Measurements from ENCODE around the gene DMD. TPM values are rescaled to one million over a fixed set of nuclear protein-coding genes. Genes with fewer than 3 reads are reported as not detected.
A peak's percentile ranks its signal among the peaks of the same experiment; 100 is the strongest.

The DMD gene
- total RNA-seq, 2 donors from 2014 or later = 0.43 to 2.0 TPM

DNA sequence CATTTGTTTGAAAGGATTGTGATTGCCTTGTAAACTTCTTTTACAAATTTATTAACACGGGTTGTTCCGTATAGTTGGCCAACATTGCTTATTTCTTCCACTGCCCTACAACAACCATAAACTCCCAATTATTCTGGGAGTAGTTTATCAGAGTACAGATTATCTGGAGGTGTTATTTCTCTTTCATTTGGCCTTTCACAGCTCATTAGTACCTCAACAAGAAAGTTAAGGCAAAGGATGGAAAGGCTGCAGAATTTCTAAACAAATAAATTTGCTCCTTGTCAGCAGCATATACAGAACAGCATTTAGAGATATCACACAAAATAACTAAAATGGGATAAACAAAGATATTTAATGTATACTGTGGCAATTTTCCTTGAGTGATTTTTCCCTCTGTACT lies 548.8 kb downstream of the DMD start:
- H3K9me3 Mint-ChIP-seq = peaks cover 0 to 8% of the 10 kb centered on the region in 2 donors
- DNase-seq (ENCODE audit: low spot score in 2 of 2) (no peak), ATAC-seq (no peak)
- no peaks in the 10 kb centered on the region for H3K36me3 Mint-ChIP-seq
- H3K27ac Mint-ChIP-seq = no peak overlapping the region

DNA sequence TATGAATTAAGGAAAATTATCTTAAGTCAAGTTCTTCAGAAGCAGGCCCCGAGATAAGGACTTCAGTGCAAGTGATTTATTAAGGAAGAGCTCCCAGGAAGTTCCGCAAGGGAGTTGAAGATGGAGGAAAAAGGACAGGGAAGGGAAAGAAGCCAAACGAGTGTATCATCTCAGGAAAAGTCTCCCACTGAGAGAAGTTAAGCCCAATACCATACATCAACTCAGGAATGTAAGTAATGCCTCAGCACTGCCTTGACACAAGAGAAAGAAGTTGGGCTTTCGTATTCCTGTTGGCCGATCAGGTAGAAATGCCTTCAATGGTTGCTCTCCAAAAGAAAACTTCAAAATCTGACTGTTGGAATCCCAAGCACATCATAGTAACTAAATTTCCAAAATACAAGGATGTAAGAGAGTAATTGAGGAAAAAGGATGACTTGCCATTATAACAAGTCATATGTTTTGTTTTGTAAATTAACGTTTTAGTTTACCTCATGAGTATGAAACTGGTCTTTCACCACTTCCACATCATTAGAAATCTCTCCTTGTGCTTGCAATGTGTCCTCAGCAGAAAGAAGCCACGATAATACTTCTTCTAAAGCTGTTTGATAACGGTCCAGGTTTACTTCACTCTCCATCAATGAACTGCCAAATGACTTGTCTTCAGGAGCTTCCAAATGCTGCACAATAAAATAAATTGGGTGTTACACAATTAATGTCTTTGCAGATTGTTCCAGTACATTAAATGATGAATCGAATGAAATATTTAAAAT lies 566.7 kb downstream of the DMD start:
- ATAC-seq = no peak
- Mint-ChIP-seq H3K9me3 (peaks cover 0 to 4% of the 10 kb centered on the region in 2 donors), H3K36me3 (no peaks in the 10 kb centered on the region), H3K27ac (no peak overlapping the region)
- no peak for DNase-seq (ENCODE audit: low spot score in 2 of 2)

DNA sequence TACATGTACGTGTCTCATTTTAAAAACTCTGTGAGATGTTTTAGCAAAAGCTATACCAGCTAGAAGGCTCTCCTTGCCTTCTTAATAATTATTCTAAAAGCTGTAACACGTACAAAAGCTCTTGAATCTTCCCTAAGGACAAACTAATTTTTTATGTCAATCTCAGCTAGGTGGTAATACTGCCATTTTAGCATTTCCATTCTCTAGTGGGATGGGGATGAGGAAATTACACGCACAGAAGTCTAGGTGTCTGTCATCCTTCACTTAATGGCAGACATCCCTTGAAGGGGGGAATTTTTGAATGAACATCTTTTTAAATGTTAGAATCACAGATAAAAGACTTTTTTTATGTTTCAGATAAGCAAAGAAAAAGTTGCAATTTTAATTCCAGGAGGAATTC lies 569.1 kb downstream of the DMD start:
- no peaks in the 10 kb centered on the region for H3K36me3 Mint-ChIP-seq
- peaks cover 0 to 4% of the 10 kb centered on the region in 2 donors for H3K9me3 Mint-ChIP-seq
- ATAC-seq = no peak
- DNase-seq (ENCODE audit: low spot score in 2 of 2) = no peak
- H3K27ac Mint-ChIP-seq = no peak overlapping the region

DNA sequence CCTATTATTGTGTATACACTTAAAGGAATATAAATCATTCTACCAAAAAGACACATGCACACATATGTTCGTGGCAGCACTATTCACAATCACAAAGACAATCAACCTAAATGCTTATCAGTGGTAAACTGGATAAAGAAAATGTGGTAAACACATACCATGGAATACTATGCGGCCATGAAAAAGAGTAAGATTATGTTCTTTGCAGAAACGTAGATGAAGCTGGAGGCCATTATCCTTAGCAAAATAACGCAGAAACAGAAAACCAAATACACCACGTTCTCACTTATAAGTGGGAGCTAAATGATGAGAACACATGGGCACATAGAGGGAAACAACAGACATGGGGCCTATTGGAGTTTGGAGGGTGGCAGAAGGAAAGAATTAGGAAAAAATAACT lies 593.2 kb downstream of the DMD start:
- H3K27ac Mint-ChIP-seq = no peak overlapping the region
- H3K9me3 Mint-ChIP-seq = no peaks in the 10 kb centered on the region
- ATAC-seq = no peak
- no peaks in the 10 kb centered on the region for H3K36me3 Mint-ChIP-seq
- no peak for DNase-seq (ENCODE audit: low spot score in 2 of 2)

DNA sequence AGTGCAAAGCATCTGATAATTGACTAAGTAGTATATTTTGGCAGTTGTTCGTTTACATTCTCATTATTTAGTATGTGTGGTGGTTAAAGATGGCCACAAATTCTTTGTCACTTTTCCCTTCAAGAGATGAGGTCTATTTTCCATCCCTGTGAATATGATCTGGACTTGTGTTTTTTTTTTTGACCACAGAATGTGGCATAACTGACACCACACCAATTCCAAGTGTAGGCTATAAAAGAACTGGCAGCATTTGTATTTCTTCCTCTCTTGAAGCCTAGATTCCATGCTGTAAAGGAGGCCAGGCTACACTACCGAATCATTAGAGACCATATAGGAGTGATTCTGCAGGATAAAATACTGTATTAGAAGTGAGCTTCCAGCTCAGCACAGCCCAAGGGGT lies 596.6 kb downstream of the DMD start:
- H3K9me3 Mint-ChIP-seq = no peaks in the 10 kb centered on the region

DNA sequence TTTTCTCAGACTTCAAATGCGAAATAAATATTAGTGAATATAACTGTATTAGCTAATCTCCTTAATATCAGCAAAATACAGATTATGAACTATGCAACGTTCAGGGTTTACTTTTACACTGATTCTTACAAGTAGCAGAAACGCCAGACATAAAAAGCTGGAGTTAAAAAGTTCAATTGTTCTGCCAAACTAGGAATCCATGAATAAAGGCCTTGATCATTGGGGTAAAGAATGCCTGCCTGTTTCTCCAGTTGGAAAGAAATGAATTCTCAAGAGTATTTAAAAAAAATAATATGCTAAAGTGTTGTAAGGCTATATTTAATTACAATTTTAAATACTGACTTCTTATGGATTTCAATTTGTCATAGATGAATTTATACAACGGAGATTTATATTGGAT lies 612.2 kb downstream of the DMD start:
- no peaks in the 10 kb centered on the region for H3K9me3 Mint-ChIP-seq
- no peaks in the 10 kb centered on the region for H3K36me3 Mint-ChIP-seq
- ATAC-seq = no peak
- H3K27ac Mint-ChIP-seq = no peak overlapping the region
- DNase-seq (ENCODE audit: low spot score in 2 of 2) = no peak

More for the DNA sequence above, 596.6 kb downstream of the DMD start:
- ATAC-seq = no peak
- H3K36me3 Mint-ChIP-seq = no peaks in the 10 kb centered on the region
- no peak for DNase-seq (ENCODE audit: low spot score in 2 of 2)
- H3K27ac Mint-ChIP-seq = no peak overlapping the region

DNA sequence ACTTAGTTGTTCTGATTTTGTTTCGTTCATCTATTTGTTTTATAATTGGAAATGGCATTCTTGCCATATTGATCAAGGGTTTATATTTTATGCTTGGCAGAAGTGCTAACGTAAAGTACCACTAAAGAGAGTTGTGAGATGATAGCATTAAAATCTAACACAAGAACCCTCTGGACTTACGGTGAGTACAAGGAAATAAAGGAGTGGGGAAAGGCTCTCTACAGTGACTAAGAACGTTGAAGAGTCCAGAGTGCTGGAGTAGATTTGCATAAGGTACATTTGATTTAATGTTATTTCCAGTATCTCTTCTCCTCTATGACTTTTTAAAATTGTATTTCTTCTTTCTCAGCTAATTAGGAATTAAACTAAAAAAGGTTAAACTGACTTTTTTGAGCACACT lies 612.6 kb downstream of the DMD start:
- no peak overlapping the region for H3K27ac Mint-ChIP-seq
- DNase-seq (ENCODE audit: low spot score in 2 of 2) (no peak), ATAC-seq (no peak)
- H3K36me3 Mint-ChIP-seq = no peaks in the 10 kb centered on the region
- H3K9me3 Mint-ChIP-seq = no peaks in the 10 kb centered on the region

DNA sequence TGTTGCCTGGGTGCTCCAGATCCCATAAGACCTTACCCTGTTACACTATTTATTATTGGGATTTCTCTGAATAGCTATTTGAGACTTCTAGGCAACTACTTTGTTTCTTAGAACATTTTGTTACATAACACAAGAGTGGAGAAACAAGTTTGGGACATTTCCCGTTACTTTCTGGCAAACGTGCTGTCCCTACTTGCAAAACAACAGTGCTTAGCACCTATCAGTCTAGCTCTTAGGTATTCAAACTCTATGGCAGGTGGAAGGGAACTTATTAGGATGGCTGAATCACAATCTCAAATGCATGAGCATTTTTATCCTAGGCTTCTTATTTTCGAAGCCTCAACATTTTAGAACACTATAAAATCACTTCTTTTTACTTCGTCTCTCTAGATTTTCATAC lies 613.6 kb downstream of the DMD start:
- H3K27ac Mint-ChIP-seq = no peak overlapping the region
- no peaks in the 10 kb centered on the region for H3K9me3 Mint-ChIP-seq
- ATAC-seq (no peak), DNase-seq (ENCODE audit: low spot score in 2 of 2) (no peak)
- H3K36me3 Mint-ChIP-seq = no peaks in the 10 kb centered on the region

DNA sequence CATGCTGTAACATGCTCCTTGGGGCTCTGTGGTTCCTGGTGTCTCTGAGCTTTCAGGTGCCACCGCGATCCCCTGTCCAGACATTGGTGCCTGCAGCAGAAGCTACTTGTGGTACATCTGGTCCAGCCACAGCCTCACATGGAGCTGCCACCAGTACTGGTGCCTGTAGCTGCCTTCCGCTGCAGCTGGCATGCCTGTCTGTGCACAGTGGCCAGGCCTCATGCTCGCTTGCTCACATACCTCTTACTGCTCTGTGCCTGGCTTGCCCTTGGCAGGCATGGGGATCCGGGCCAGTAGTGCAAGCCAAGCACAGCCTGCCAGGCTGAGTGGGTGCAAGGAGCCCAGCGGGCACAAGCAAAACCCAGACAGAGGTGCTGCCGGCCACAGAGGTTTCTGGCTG lies 618.6 kb downstream of the DMD start:
- H3K36me3 Mint-ChIP-seq = no peaks in the 10 kb centered on the region
- no peak overlapping the region for H3K27ac Mint-ChIP-seq
- peaks cover 0 to 8% of the 10 kb centered on the region in 2 donors for H3K9me3 Mint-ChIP-seq
- DNase-seq (ENCODE audit: low spot score in 2 of 2) (no peak), ATAC-seq (no peak)

DNA sequence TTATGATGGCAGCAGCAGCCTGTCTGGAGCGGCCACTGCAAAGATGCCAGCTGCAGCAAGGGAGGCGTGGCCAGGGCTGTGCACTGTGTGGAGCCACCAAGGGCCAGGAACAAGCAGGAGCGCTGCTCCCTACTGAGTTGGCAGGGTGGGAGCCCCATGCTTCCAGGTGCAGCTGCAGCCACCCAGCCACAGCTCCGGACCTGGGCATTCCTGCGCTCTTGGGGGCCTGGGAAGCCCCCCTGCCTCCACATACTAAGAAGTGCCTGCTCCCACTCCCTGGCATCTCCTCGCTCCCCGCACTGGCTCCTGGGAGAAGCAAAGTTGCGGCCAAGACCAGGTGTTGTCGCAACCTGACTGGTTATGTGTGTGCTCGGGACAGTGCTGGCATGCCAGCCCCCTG lies 619.8 kb downstream of the DMD start:
- DNase-seq (ENCODE audit: low spot score in 2 of 2) (no peak), ATAC-seq (no peak)
- Mint-ChIP-seq H3K27ac (no peak overlapping the region), H3K9me3 (peaks cover 0 to 8% of the 10 kb centered on the region in 2 donors), H3K36me3 (no peaks in the 10 kb centered on the region)

DNA sequence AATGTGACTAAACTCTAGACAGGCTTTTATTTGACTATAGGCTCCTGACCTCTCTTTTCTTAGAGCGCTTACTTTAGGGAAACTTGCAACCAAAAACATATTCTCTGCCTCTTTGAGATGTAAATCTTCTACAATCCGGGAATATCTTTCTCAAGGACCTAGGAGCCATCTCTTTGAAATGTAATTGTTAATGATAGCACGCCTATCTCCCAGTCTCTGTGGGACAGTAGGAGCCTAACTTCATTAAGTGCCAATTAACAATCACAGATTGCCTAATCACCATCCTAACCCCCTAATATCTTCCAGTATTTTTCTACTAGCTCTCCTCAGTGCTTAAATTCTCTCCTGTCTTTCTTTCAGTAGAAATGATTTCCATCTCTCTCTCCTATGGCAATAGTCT lies 628.6 kb downstream of the DMD start:
- H3K36me3 Mint-ChIP-seq = no peaks in the 10 kb centered on the region
- DNase-seq (ENCODE audit: low spot score in 2 of 2) (no peak), ATAC-seq (no peak)
- no peak overlapping the region for H3K27ac Mint-ChIP-seq
- no peaks in the 10 kb centered on the region for H3K9me3 Mint-ChIP-seq

DNA sequence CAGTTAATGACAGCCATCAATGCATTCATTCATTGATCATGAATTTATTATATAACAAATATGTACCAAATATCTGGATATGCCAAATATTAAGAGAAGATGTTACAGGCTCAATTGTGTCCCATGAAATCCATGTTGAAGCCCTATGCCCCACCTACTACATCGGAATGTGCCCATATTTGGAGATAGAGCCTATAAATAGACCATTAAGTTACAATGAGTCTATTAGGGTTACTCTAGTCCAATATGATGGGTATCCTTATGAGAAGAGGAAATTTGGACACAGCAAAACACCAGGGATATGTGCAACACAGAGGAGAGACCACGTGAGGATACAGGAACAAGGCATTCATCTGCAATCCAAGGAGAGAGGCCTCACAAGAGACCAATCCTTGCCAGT lies 634.5 kb downstream of the DMD start:
- Mint-ChIP-seq H3K36me3 (no peaks in the 10 kb centered on the region), H3K9me3 (no peaks in the 10 kb centered on the region), H3K27ac (no peak overlapping the region)
- ATAC-seq (no peak), DNase-seq (ENCODE audit: low spot score in 2 of 2) (no peak)

DNA sequence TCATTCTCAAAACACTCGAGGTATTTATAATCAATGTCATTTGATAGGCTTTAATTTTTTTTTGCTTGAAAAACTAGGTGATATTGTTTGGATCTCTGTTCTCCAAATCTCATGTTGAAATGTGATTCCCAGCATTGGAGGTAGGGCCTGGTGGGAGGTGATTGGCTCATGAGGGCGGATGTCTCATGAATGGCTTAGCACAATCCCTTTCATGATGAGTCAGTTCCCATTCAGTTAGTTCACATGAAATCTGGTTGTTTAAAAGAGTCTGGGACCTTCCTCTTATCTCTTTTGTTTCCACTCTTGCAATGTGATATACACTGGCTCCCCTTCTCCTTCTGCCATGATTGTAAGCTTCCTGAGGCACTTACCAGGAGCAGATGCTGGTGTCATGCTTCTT lies 638.7 kb downstream of the DMD start:
- Mint-ChIP-seq H3K9me3 (peaks cover 0 to 4% of the 10 kb centered on the region in 2 donors), H3K27ac (no peak overlapping the region), H3K36me3 (no peaks in the 10 kb centered on the region)
- DNase-seq (ENCODE audit: low spot score in 2 of 2) (no peak), ATAC-seq (no peak)

DNA sequence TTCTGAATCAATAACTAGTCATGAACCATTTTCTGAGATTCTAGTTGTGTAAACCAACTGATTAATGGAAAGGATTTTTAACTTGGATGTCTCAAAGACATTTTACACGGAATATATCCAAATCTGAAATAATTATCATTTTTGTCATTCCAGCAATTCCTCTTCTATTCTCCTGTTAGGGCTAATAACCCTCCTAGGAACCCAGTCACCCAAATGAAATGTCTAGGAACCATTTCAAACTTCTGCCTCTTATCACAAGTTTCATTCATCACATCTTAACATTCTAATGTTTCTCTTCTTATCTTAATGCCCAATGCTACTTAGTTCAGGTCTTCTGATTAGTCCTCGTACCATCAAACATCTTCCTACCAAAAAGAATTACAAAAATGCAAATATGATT lies 639.8 kb downstream of the DMD start:
- H3K27ac Mint-ChIP-seq = no peak overlapping the region
- DNase-seq (ENCODE audit: low spot score in 2 of 2) (no peak), ATAC-seq (no peak)
- H3K9me3 Mint-ChIP-seq = peaks cover 0 to 4% of the 10 kb centered on the region in 2 donors
- no peaks in the 10 kb centered on the region for H3K36me3 Mint-ChIP-seq

DNA sequence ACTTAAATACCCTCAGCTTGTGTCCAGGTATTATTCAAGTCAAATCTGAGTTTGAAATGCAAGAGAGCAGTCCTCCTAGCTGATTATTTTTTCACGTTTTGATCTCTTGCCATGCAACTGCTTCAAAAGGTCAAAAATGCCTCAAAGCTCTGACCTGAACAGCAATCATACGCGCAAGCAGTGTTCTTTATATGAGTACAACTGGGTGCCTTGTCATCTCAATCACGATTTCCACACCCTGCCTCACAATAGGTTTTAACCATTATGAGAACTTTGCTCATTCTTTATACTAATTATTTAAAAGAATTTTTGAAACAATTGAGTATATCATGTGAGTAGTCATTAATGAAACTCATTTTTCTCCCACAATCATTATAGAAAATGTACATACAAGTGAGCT lies 649.1 kb downstream of the DMD start:
- DNase-seq (ENCODE audit: low spot score in 2 of 2) (no peak), ATAC-seq (no peak)
- H3K9me3 Mint-ChIP-seq = no peaks in the 10 kb centered on the region
- no peak overlapping the region for H3K27ac Mint-ChIP-seq
- no peaks in the 10 kb centered on the region for H3K36me3 Mint-ChIP-seq

DNA sequence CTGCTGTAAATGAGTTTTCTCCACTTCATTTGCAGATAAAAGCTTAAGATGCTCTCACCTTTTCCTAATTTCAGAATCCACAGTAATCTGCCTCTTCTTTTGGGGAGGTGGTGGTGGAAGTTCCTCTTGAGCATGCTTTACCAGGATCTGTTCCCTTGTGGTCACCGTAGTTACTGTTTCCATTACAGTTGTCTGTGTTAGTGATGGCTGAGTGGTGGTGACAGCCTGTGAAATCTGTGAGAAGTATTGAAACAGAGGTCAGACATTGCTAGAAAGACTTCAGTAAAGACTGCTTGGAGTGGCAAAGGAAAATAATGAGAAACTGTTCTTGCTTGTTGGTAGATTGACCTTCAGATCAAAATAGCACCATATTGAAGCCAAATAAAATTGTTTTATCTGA lies 666.2 kb downstream of the DMD start:
- no peak overlapping the region for H3K27ac Mint-ChIP-seq
- DNase-seq (ENCODE audit: low spot score in 2 of 2) (no peak), ATAC-seq (no peak)
- no peaks in the 10 kb centered on the region for H3K9me3 Mint-ChIP-seq
- H3K36me3 Mint-ChIP-seq = no peaks in the 10 kb centered on the region

DNA sequence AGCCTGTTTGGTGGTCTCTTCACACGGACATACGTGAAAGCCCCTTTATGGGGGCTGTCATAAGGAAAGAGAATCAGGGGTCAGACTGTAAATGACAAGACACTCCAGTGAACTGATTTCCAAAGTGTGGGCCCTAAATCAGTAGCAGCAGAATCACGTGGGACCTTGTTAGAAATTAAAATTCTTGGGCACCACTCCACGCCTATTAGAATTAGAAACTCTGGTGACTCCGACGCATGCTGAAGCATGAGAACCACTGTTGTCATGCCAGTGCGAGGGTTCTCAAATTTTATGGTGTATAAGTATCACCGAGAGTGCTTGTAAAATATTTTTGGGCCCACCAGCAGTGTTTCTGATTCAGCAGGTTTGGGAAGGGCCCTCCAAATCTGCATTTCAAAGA lies 672.8 kb downstream of the DMD start:
- ATAC-seq (no peak), DNase-seq (ENCODE audit: low spot score in 2 of 2) (no peak)
- Mint-ChIP-seq H3K27ac (no peak overlapping the region), H3K36me3 (no peaks in the 10 kb centered on the region), H3K9me3 (no peaks in the 10 kb centered on the region)

DNA sequence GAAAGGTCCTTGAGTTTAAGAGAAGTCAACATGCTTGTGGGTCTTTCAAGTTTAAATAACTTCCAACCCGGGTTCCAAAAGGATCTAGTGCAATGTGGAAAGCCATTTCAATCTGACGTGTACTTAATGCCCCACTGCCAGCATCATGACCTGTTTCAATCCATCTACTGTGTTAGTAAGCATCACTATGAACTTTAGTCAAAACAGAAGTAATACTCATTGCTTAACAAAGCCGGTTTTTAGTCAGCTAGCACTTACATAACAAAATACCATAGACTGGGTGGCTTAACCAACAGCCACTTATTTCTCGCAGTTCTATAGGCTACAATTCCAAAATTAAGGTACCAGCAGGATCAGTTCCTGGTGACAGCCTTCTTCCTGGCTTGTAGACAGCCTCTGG lies 677.5 kb downstream of the DMD start:
- no peak overlapping the region for H3K27ac Mint-ChIP-seq
- DNase-seq (ENCODE audit: low spot score in 2 of 2) (no peak), ATAC-seq (peak in 1 of 2 donors; percentile 78)
- no peaks in the 10 kb centered on the region for H3K36me3 Mint-ChIP-seq
- no peaks in the 10 kb centered on the region for H3K9me3 Mint-ChIP-seq

DNA sequence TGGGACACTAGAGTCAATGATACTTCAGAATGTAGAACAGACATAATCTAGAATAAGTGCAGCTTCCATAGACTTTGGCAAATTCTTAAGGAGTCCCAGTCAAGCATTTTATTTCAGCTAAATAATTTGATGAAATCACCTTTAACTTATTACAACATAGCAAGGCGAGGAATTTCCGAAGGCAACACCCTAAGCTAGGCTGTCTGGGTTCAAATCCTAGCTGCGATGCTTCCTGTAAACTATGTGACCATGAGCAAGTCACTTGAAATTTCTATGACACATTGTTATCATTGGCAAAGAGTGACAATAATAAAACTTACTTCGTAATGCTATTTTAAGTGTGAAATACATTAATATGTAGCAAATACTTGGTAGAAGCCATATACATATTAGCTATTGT lies 679.1 kb downstream of the DMD start:
- no peak for DNase-seq (ENCODE audit: low spot score in 2 of 2)
- no peaks in the 10 kb centered on the region for H3K9me3 Mint-ChIP-seq
- no peak for ATAC-seq
- H3K36me3 Mint-ChIP-seq = no peaks in the 10 kb centered on the region
- no peak overlapping the region for H3K27ac Mint-ChIP-seq
